ENCODE data around the gene FANCC. TPM values are rescaled to one million over a fixed set of nuclear protein-coding genes. Genes with fewer than 3 reads are reported as not detected.

FANCC gene
- total and polyA plus RNA-seq, 2 of the 4 experiments (the other 2 are of a cell fraction) = 4.7 to 6.3 TPM

GRCh38 chr9:95093586-95093985 is 223.9 kb downstream of the FANCC start:
- ATAC-seq (ENCODE audit: low read depth) (no peak), DNase-seq (no peak)
- H3K4me2 ChIP-seq (ENCODE audit: low read depth, low read length) = no peak overlapping the region
- no peak overlapping the region for H2AK9ac ChIP-seq (replicated peaks; ENCODE audit: low read depth, low read length, poor library complexity)
- H3K27ac ChIP-seq (ENCODE audit: insufficient read depth, low read length) = no peak overlapping the region
- no peak overlapping the region for H3K56ac ChIP-seq (ENCODE audit: extremely low read depth, insufficient read depth, low read length)
- H3K9me1 ChIP-seq (ENCODE audit: insufficient read depth, low read length) = peaks cover 31% of the 10 kb centered on the region; the same call in 1 of the 2 replicates
- intact Hi-C loops (cut with micrococcal nuclease) = no loop called here
- dilution Hi-C loops (cut with HindIII; ENCODE audit: low sequenced_read_pairs, unreplicated experiment) = no loop called here
- H3K36me3 ChIP-seq (ENCODE audit: control insufficient read depth, insufficient read depth, low read length) = peaks cover 24% of the 10 kb centered on the region
- H4K20me1 ChIP-seq (ENCODE audit: insufficient read depth, low read length) = peaks cover 14% of the 10 kb centered on the region
- no peak overlapping the region for H3K4ac ChIP-seq (ENCODE audit: low read depth, low read length)
- H3K79me1 ChIP-seq (ENCODE audit: low read depth in 1 of 2, low read length in 2 of 2) = peaks cover 8 to 57% of the 10 kb centered on the region in 2 experiments; a peak in 3 of 4 replicates
- no peak overlapping the region for H4K5ac ChIP-seq (ENCODE audit: low read depth, low read length)
- no peaks in the 10 kb centered on the region for H3K27me3 ChIP-seq (ENCODE audit: control insufficient read depth, insufficient read depth, low read length)
- H2BK20ac ChIP-seq (ENCODE audit: low read depth, low read length) = no peak overlapping the region
- CTCF ChIA-PET = no interaction called here
- H3K18ac ChIP-seq (ENCODE audit: low read depth, low read length) = no peak overlapping the region
- no TSS peak for BruUV-seq (replicated peaks)
- no peak overlapping the region for H2AFZ ChIP-seq (replicated peaks; ENCODE audit: low read length, poor library complexity)
- 94% methylated on average over 13 of the region's 16 CpGs; no CpG with 5 or more reads in 1 of the 2 experiments for WGBS, 2 experiments (ENCODE audit: extremely low coverage in 2 of 2, insufficient read length in 1 of 2)
- H2AK5ac ChIP-seq (ENCODE audit: low read depth, low read length) = no peak overlapping the region
- no peaks in the 10 kb centered on the region for H3K9me3 ChIP-seq (ENCODE audit: control insufficient read depth, insufficient read depth, low read length)
- H3K9ac ChIP-seq (ENCODE audit: low read depth, low read length) = no peak overlapping the region
- H3K14ac ChIP-seq (replicated peaks; ENCODE audit: low read depth, low read length) = no peak overlapping the region
- H2BK120ac ChIP-seq (ENCODE audit: low read depth, low read length) = no peak overlapping the region
- H3K4me1 ChIP-seq (ENCODE audit: control insufficient read depth, insufficient read depth, low read length) = peaks cover 31% of the 10 kb centered on the region
- no peak overlapping the region for H3K4me3 ChIP-seq (ENCODE audit: insufficient read depth, low read depth, low read length)
- no peak overlapping the region for H3K23ac ChIP-seq (ENCODE audit: low read depth, low read length)
- POLR2A ChIA-PET (ENCODE audit: unreplicated experiment) = no interaction called here
- TF ChIP-seq MXI1 (IDR thresholded peaks at IDR 0.05; ENCODE audit: borderline replicate concordance, low read depth, low read length) (no peak), CTCF (conservative IDR thresholded peaks at IDR 0.05; ENCODE audit: low read depth, low read length) (no peak), NFE2L2 (IDR thresholded peaks at IDR 0.05; ENCODE audit: low read depth, low read length) (no peak), FOS (IDR thresholded peaks at IDR 0.05; ENCODE audit: low read depth, low read length) (no peak), USF2 (IDR thresholded peaks at IDR 0.05; ENCODE audit: low read depth, low read length) (no peak), RAD21 (IDR thresholded peaks at IDR 0.05; ENCODE audit: low read length) (no peak), SMC3 (IDR thresholded peaks at IDR 0.05; ENCODE audit: low read depth, low read length) (no peak), CEBPB (IDR thresholded peaks at IDR 0.05; ENCODE audit: low read depth, low read length) (no peak), CHD1 (IDR thresholded peaks at IDR 0.05; ENCODE audit: low read depth, low read length) (no peak), BHLHE40 (IDR thresholded peaks at IDR 0.05; ENCODE audit: low read depth, low read length) (no peak), POLR2A (IDR thresholded peaks at IDR 0.05; ENCODE audit: low read depth, low read length) (no peak), RCOR1 (IDR thresholded peaks at IDR 0.05; ENCODE audit: insufficient replicate concordance, low read length) (no peak), ELK1 (IDR thresholded peaks at IDR 0.05; ENCODE audit: borderline replicate concordance, low read depth, low read length) (no peak), MAFK (IDR thresholded peaks at IDR 0.05; ENCODE audit: low read depth, low read length) (no peak), MAZ (IDR thresholded peaks at IDR 0.05; ENCODE audit: borderline replicate concordance, low read depth, low read length) (no peak), RFX5 (IDR thresholded peaks at IDR 0.05; ENCODE audit: low read depth, low read length) (no peak)
- no peak overlapping the region for H4K8ac ChIP-seq (ENCODE audit: low read depth in 2 of 2, low read length in 2 of 2)
- H2BK15ac ChIP-seq (ENCODE audit: low read depth, low read length) = no peak overlapping the region
- H2BK5ac ChIP-seq (ENCODE audit: low read depth, low read length, poor library complexity, severe bottlenecking) = no peak overlapping the region
- in situ Hi-C loops (cut with MboI; ENCODE audit: low sequenced_read_pairs) = no loop called here
- H4K91ac ChIP-seq (ENCODE audit: insufficient read depth, low read depth, low read length) = no peak overlapping the region

All from IMR-90 (cell line).